Sigmoid colon (tissue), 4 donors: ENCODE results near the gene CDH23.

Experiments used
- EP300 ChIP-seq, 4 donors: sonication (generic); formaldehyde crosslinking; IDR thresholded peaks; one replicate each; pipeline ENCODE4 v1.6.1; 2017; ENCODE audit warnings: antibody characterized with exemption in 4 of 4
- POLR2A ChIP-seq, 2 donors: fragments of 450-650 bp; IDR thresholded peaks; one replicate each; pipeline ENCODE4 v1.6.1; 2016; ENCODE audit warnings: antibody characterized with exemption in 2 of 2, mild to moderate bottlenecking in 2 of 2, moderate library complexity in 2 of 2
- POLR2AphosphoS5 ChIP-seq, 4 donors: sonication (generic); formaldehyde crosslinking; IDR thresholded peaks; one replicate each; pipeline ENCODE4 v1.6.1; 2017; ENCODE audit warnings: antibody characterized with exemption in 4 of 4

GRCh38 chr10:71630168-71630567 is 233.4 kb downstream of the CDH23 start:
- TF ChIP-seq POLR2AphosphoS5 (IDR thresholded peaks at IDR 0.05) (no peak), POLR2A (IDR thresholded peaks at IDR 0.05) (no peak), EP300 (IDR thresholded peaks at IDR 0.05) (no peak)
